ENCODE results near the gene LRP8. TPM values are rescaled to one million over a fixed set of nuclear protein-coding genes. Genes with fewer than 3 reads are reported as not detected.

Gene LRP8
- total and polyA plus RNA-seq, 2 experiments from 2014 or later, result 2.4 to 2.7 TPM

DNA sequence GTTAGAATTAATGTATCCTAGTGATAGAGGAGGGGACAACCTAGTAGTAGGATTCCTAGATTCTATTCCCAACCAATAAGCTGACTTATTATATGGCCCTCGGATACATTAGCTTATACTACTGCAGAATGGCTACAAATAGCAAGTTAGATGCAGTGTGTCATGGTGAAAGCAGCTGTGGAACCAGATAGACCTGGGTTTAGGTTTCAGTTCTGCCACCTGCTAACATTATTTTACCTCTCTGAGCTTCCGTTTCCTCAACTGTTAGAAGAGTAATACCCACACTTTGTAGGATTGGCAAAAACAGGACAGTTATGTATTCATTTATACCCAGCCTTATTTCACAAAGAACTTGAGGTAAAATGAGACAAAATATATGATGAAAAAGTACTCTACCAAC, 67.9 kb downstream of the LRP8 start:
- DNase-seq (ENCODE audit: low spot score), result no peak
- Histone ChIP-seq H3K27ac (no peak overlapping the region), H3K36me3 (replicated peaks; ENCODE audit: insufficient read depth, low read depth) (no peaks in the 10 kb centered on the region), H3K27me3 (no peaks in the 10 kb centered on the region), H3K4me2 (no peak overlapping the region), H3K9me2 (replicated peaks; ENCODE audit: insufficient read depth) (no peaks in the 10 kb centered on the region), H4K20me1 (ENCODE audit: insufficient read depth, poor library complexity, severe bottlenecking) (no peaks in the 10 kb centered on the region), H3K9me3 (ENCODE audit: low read depth) (no peaks in the 10 kb centered on the region), H2AFZ (no peak overlapping the region), H3K79me2 (no peaks in the 10 kb centered on the region), H3K4me3 (no peak overlapping the region), H3K4me1 (ENCODE audit: insufficient read depth) (peaks cover 12% of the 10 kb centered on the region)
- whole genome bisulfite sequencing (ENCODE audit: low lambda C conversion rate, missing lambda C conversion rate), result 92% methylated on average over 2 of the region's 2 CpGs
- TF ChIP-seq EZH2 (IDR thresholded peaks at IDR 0.05; ENCODE audit: borderline replicate concordance), result no peak
- TF ChIP-seq EZH2phosphoT487 (IDR thresholded peaks at IDR 0.05; ENCODE audit: low read depth, severe bottlenecking, unreplicated experiment), result no peak
- TF ChIP-seq, protein P1, sequence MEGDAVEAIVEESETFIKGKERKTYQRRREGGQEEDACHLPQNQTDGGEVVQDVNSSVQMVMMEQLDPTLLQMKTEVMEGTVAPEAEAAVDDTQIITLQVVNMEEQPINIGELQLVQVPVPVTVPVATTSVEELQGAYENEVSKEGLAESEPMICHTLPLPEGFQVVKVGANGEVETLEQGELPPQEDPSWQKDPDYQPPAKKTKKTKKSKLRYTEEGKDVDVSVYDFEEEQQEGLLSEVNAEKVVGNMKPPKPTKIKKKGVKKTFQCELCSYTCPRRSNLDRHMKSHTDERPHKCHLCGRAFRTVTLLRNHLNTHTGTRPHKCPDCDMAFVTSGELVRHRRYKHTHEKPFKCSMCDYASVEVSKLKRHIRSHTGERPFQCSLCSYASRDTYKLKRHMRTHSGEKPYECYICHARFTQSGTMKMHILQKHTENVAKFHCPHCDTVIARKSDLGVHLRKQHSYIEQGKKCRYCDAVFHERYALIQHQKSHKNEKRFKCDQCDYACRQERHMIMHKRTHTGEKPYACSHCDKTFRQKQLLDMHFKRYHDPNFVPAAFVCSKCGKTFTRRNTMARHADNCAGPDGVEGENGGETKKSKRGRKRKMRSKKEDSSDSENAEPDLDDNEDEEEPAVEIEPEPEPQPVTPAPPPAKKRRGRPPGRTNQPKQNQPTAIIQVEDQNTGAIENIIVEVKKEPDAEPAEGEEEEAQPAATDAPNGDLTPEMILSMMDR (IDR thresholded peaks at IDR 0.05; ENCODE audit: poor library complexity), result no peak

DNA sequence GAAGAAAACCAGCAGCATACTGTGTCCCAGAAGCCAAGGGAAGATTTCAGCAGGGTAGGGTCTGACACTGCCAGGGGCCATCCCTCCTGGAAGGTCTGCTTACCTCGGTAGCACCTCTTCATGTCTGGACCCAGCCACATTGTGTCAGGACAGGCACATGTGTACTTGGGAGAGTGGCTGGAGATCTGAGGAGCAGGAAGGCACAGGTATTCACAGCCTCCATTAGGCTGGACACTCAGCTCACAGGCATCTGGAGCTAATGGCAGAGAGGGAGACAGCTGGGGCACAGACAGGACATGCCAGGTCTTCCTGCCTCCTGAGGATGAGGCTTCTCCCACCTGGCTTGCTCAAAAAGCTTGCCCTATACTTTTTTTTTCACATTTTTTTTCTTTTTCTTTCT, 69.7 kb downstream of the LRP8 start:
- 62% methylated on average over 1 of the region's 1 CpG for WGBS (ENCODE audit: low lambda C conversion rate, missing lambda C conversion rate)
- TF ChIP-seq EZH2phosphoT487 (IDR thresholded peaks at IDR 0.05; ENCODE audit: low read depth, severe bottlenecking, unreplicated experiment), result no peak
- TF ChIP-seq, protein P1 (IDR thresholded peaks at IDR 0.05; ENCODE audit: poor library complexity), result no peak
- no peak for TF ChIP-seq EZH2 (IDR thresholded peaks at IDR 0.05; ENCODE audit: borderline replicate concordance)
- Histone ChIP-seq H3K27ac (peak overlapping the region; percentile 82), H3K4me1 (ENCODE audit: insufficient read depth) (peaks cover 26% of the 10 kb centered on the region), H3K4me3 (no peak overlapping the region), H4K20me1 (ENCODE audit: insufficient read depth, poor library complexity, severe bottlenecking) (no peaks in the 10 kb centered on the region), H2AFZ (no peak overlapping the region), H3K4me2 (peak overlapping the region; percentile 8), H3K9me3 (ENCODE audit: low read depth) (no peaks in the 10 kb centered on the region), H3K27me3 (no peaks in the 10 kb centered on the region), H3K36me3 (replicated peaks; ENCODE audit: insufficient read depth, low read depth) (no peaks in the 10 kb centered on the region), H3K9me2 (replicated peaks; ENCODE audit: insufficient read depth) (no peaks in the 10 kb centered on the region), H3K79me2 (no peaks in the 10 kb centered on the region)
- DNase-seq (ENCODE audit: low spot score), result no peak

DNA sequence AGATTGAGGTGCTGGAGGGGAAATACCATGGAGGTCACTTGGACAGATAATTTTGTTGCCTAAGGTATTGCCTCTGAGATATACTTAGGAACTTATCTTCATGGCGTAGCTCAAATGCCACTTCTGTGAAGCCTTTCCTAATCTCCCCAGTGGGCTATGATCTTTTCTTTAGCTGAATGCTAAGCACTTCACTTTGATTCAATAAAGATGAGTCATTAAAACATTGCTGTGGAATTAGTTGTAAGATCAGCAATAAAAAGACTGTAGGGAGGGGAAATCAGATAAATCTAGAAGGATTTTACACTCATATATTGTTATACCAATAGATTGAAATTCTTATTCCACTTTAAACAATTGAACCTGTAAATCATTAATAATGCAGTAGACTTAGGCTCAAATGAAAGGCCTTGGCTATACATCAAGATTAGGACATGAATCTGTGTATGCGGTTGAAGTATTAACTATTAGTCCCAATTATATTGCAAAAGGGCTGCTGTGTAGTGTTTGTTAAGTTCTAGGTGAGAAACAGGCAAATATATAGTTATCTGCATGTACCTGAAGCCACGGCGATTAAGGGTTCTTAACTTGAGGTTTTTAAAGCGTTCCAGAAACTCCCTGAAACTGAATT, 70.3 kb downstream of the LRP8 start:
- H3K9me3 ChIP-seq (ENCODE audit: low read depth), result no peaks in the 10 kb centered on the region
- H3K27ac ChIP-seq, result peak overlapping the region; percentile 82
- peaks cover 26% of the 10 kb centered on the region for H3K4me1 ChIP-seq (ENCODE audit: insufficient read depth)
- no peaks in the 10 kb centered on the region for H3K36me3 ChIP-seq (replicated peaks; ENCODE audit: insufficient read depth, low read depth)
- H2AFZ ChIP-seq, result no peak overlapping the region
- no peaks in the 10 kb centered on the region for H3K9me2 ChIP-seq (replicated peaks; ENCODE audit: insufficient read depth)
- H4K20me1 ChIP-seq (ENCODE audit: insufficient read depth, poor library complexity, severe bottlenecking), result no peaks in the 10 kb centered on the region
- H3K27me3 ChIP-seq, result no peaks in the 10 kb centered on the region
- 63% methylated on average over 5 of the region's 5 CpGs for WGBS (ENCODE audit: low lambda C conversion rate, missing lambda C conversion rate)
- no peaks in the 10 kb centered on the region for H3K79me2 ChIP-seq
- no peak for TF ChIP-seq EZH2phosphoT487 (IDR thresholded peaks at IDR 0.05; ENCODE audit: low read depth, severe bottlenecking, unreplicated experiment)
- TF ChIP-seq EZH2 (IDR thresholded peaks at IDR 0.05; ENCODE audit: borderline replicate concordance), result no peak
- TF ChIP-seq, protein P1 (IDR thresholded peaks at IDR 0.05; ENCODE audit: poor library complexity), result no peak
- H3K4me2 ChIP-seq, result peak overlapping the region; percentile 8
- DNase-seq (ENCODE audit: low spot score), result no peak
- H3K4me3 ChIP-seq, result no peak overlapping the region

Data from hepatocyte (in vitro differentiated cells).